SKM-1 (cell line): ENCODE results near the gene SEC22A.

Experiments
- DNase-seq: peaks from one replicate; lab custom pipeline; 2025; ENCODE audit not compliant: unreplicated experiment; lab: John Stamatoyannopoulos, UW

The SEC22A gene

DNA sequence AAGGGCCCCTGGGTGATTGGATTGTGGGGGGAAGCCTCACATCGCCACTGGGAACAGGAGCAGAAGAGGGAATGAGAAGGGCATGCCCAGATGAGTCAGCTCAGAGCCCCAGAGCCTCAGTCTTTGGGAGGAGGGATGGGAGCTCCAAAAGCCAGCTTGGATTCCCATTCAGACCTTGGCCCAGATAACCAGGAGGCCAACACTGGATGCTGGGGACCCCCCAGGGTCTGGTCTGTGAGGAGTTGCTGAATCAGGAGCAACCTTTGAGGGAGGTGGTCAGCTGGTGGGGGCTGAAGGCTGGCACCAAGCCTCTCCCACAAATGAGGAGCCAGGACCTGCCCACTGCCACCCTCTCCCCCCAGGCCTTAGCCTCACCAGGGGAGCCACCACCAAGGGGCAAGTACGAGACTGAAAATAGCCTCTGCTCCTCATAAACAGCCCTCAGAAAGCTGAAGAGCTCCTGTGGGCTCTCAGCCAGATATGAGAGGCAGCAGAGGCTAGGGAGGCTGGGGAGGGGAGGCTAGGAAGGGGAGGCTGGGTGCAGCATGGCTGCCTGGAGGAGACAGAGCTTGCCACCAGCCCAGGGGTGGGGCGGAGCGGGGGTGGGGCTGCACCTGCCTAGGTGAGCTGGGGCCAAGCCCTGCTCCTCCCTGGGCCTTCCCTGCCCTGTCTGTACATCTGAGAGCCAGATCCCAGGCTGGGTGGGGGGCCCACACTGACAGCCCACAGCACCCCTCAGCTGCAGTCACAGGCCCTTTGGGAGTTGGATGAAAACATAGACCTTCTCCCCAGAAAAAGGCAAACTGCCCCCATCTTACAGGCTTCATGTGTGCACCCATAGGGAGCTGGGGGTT, 99.8 kb downstream of the SEC22A start:
- no peak for DNase-seq

DNA sequence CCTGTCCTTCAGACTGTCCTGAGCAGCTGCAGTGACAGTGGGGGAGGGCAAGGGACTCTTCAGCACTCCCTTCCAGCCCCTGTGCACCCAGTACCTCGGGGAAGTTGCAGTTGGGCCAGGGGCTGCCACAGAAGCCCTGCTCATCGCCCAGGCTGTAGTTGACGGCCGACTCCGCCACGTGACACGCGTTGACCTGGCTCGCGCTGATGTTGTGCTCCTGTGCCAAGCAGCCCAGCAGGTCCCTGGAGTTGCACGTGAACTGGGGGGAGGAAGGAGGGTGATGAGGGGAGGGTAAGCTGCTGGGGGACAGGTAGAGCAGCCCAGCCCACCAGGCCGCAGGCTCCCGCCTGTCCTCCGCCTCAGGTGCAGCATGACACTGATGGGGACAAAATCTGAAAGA, 101.2 kb downstream of the SEC22A start:
- DNase-seq = no peak

DNA sequence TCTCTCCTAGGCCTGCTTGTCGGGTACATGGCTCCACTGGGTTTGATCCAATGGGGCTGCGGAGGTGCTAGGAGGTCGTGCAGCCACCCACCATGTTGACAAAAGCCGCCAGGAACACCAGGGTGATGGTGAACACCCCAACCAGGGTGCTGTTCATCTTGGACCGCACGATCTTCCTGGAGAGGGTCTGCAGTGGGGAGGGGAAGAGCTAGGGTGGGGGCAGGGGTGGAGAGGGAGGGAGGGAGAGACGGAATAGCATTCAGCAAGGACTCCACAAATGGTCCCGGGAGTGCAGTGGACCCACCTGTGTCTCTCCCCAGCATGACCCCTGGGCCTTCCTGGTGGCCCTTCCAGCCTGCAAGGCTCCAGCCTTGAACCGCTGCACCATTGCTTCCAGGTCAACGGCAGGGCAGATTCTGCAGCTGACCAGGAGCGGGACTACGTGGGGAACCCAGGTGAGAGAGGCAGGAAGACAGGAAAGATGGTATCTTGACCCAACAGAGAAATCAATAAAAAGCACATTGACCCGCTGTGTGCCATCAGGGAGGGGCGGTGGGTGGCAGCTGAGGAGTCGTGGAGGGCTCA, 102.3 kb downstream of the SEC22A start:
- DNase-seq = no peak

DNA sequence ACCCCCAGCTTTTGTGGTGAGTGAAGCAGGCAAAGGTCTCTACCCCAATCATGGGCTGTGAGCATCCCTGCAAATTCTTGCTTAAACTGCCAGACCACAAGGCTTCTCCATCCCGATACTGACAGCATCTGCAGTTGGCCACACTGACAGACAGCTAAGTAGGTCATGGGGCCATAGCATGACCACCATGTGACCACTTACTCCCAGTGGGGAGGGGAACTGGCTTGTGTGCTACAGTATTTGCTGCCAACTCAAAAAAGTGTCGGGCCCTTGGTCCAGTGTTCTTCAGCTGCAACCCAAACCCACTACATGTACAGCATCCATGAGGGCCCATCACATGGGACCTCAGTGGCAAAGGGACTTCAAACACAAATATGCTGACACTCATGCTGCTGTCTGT, 103.4 kb downstream of the SEC22A start:
- no peak for DNase-seq

DNA sequence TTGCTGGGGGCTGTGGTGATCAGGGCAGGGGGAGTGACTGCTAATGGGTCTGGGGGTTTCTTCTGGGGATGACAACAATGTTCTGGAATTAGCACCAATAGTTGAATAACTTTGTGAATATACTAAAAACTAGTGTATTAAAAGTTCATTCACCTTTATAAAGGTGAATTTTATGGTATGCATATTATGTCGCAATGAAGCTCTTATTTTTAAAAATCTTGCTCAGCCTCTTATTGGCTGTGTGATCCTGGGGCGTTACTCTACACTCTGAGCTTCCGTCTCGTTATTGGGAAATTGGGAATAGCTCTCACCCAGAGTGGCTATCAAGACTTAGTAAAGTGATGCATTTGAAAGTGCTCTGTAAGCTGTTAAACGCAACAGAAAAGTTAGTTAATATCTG, 105.3 kb downstream of the SEC22A start:
- DNase-seq = no peak

DNA sequence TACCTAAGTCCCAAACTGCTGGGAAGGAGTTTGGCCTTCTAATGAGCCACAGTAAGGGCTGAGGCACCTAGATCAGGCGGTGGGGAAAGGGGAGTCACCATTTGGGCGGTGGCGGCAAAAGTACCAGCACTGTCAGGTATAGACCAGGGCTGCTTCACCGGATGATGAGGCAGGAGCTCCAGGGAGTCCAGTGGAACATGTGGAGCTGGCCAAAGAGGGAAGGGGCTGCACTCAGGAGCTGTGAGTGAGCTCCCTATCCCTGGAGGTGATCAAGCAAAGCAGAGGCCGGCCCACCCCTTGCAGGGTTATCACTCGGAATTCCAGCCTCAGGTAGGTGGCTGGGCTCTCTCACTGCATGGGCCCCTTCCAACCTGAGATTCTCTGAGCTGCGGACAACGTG, 108.4 kb downstream of the SEC22A start:
- no peak for DNase-seq

DNA sequence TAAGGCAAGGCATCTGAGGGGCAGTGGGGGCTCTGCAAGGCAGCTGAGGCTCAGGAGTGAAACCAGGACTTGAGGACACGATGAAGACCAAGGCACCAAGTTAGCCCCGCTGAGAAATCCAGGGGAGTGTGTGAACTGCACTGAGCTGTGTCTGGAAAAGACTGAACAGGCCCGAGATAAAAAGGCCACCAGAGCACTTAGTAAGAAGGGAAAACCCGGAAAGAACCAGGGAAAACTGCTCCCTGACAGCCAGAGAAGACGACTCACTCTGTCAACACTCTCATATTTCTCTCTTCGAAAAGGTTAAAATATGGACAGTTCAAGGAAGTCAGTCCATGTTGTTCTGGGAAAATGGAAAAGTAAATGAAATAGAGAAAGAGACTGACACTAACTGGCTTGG, 109.0 kb downstream of the SEC22A start:
- DNase-seq = no peak

DNA sequence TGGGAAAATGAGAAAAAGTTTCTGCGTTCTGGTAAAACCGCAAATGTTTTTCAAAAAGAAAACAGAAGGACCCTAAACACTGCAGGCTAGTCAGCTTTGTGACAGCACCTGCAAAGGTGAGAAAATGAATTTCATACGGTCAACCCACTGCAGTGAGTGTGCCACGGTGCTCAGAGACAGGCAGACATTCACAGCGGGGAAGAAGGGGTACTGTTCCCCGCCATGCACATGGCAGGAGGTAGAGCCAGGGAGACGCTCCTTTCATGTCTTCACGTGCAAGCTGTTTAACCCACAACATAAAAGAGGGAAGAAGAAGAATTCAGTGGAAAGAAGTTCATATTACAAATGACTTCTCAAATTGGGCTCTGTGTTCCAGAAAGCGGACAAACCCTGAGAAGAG, 109.5 kb downstream of the SEC22A start:
- DNase-seq = no peak

DNA sequence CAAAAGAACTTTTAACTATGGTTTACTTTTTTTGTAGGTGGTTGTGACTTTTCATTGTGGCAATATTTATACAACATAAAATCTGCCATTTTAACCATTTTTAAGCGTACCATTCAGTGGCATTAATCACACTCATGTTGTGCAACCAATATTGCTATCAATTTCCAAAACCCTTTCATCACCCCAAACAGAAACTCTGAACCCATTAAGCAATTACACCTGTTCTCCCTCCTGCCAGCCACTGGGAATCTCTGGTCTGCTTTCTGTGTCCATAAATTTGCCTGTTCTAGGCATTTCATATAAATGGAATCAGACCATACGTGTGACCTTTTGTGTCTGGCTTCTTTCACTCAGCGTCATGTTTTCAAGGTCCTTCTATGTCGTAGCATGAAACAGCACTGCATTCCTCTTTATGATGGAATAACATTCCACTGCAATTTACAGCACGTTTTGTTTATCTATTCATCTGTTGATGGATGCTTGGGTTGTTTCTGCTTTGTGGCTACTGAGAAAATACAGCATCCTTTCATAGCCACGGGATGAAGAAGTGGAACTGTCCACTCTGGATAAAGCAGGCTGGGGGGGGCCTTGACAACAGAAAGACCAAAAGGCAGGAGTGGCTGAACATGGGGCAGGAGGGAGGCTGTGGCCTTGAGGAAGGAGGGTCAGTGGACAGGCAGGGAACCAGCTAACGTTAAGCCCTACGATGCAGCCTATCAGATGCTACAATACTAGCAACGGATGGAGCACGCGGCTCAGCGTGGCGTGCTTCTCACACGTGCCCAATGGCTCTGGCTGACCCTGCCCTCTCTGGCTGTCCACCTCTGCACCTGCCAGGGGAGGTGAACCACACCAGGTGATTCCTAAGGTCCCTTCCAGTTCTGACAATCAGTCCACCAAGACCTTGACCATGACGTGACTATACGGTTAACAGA, 110.9 kb downstream of the SEC22A start:
- no peak for DNase-seq

DNA sequence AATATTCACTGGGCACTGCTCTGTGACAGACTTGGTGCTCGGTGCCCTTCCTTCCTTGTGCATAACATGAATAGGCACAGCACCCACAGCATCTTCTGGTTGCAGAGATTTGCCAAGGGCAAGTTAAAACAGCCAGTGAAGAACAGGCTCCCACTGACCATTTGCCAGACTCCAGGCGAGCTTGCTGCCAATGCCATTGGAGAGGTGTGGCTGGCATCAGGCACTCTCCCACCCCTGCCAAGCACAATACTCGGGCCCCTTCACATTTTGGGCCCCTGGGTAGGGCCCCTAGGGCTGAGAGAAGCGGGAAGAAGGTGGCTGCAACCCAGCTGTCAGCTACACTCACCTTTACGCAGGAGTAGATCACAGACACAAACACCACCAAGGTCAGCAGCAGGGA, 112.1 kb downstream of the SEC22A start:
- DNase-seq = no peak

DNA sequence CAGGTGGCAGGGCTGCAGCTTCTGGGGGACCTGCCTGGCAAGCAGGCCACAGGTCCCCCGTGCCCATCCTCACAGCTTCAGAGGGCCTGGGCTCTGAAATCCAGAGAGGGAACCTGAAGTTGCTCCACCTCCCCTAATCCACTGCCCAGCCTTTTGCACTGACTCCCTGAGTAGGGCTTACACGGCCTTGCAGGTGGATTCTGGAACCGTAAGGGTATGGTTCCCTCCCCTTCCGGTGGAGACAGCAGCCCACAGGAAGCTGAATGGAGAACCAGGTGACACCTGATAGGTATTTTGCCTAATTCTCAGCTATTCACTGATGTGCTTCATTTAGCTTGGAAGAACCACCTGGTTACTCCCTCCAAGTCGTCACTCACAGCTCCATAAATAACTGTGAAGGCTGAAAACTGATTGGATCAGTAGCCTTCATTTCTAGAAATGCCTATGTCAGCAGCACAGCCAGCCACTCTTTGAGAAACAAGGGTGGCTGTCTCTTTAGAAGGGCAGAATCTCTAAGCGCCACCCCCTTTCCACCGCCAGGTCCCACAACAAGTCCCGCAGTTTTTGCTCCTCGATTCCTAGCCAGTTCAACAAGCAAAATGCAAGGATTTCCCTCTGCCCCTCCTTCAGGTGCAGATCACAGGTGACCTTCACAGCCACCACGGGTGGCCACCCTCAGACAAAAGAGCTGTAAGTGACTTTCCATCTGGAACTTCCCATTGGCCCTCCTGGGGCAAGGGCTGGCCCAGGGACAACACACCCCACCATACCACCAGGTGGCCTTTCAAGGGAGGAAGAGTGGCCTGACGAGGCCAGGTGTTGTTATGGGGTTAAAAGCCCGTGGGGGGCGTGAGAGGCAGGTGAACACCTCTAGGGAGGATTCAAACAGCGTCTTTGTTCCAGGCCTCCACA, 112.9 kb downstream of the SEC22A start:
- DNase-seq = no peak

DNA sequence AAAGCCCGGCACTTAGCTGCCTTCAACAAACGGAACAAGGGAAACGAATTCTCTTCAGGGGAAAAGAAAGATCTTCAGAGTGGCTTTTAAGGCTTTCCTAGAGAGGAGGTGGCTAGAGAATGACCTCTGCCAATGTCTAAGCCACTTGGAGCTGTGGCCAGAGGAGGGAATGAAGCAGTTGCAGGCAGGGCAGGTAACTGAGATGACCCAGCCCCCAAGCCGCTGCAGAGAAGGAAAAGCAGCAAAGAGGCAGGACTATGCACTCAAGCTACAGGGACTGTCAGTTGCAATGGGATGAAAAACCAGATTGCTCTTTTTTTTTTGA, 113.5 kb downstream of the SEC22A start:
- DNase-seq = no peak

DNA sequence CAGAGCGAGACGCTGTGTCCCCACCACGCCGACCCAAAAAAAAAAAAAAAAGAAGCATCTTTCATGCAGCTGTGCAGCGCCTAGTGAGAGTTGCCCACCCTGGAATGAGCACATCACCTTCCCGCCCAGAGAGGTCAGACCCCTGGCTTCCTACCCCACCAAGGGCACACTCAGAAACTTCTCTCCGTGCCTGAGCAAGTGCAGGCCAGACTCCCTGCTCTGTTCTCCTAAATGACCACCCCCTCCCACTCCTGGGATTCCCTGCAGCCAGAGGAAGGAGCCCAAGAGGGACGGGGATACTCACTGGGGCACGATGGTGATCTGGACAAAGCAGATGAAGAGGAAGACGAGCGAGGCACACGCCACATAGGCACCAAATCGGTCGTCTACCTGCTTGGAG, 116.0 kb downstream of the SEC22A start:
- no peak for DNase-seq

DNA sequence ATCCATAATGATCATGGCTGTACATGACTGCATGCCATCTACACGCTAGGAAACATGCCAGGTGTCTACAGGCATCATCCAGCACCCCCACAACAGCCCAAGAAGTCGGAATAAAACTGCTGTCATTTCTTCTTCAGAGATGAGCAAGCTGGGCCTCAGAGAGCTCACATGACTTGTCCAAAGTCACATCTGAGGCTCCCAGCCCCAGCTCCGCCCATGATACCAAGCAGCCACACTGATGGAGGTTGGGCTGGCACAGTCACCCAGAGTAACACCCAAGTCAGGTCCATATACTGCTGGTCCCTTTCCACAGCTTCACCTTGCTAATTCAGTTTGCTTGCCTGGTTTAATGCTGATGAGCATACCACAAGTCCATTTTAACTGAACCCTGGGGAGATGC, 116.6 kb downstream of the SEC22A start:
- no peak for DNase-seq

DNA sequence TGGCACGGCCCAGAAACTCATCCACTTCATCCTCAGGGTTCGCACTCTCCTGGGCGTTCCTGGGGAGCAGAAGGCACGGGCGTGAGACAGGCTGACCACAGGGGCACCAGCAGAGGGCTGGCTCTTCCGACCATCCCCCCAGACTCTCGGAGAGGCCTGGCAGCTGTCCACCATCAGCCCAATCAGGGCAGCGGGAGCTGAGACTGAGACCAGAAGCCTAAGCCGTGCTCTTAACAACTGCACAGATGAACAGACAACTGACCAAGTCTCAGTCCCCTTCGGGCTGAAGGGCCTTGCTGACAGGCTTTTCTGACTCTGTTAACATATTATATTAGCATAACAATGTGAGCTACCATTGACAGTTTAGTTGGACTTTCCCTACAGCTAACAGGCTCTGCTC, 118.0 kb downstream of the SEC22A start:
- DNase-seq = no peak

DNA sequence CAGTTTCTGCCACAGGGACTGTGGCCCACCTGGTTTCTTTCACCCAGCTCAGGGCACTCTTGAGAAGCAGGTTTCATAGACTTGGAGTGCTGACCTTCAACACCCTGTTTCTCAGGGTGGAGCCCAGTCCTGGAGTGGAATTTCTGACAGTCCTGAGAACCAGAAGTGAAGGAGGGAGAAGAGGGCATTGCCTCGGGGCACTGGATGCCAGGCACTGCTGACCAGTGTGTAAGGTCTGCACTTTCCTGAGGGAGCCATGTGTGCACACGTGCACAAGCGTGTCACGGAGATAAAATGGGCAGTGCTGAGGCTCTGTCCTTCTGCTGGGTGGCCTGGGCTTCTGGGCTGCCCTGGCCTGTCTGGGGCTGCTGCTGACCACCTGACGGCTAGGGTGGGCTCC, 118.5 kb downstream of the SEC22A start:
- DNase-seq = no peak

DNA sequence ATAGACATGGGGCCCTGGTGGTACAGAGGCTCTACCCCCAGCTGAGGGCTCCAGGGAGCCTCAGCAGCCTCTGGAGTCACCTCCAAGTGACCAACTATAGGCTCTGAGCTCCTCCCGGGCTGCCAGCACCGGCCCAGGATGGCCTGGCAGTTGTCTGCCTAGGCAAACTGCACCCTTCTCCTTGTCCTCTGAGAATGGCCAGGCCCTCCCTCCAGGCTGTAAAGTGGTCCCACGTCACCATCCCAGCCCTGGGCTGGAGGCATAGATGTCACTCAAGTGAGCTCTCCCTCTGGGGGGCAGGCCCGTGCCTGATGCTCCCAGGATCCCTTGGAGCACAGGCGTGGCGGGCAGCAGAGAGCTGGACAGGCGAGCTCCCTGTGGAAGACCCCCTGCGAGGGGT, 120.1 kb downstream of the SEC22A start:
- DNase-seq = no peak

DNA sequence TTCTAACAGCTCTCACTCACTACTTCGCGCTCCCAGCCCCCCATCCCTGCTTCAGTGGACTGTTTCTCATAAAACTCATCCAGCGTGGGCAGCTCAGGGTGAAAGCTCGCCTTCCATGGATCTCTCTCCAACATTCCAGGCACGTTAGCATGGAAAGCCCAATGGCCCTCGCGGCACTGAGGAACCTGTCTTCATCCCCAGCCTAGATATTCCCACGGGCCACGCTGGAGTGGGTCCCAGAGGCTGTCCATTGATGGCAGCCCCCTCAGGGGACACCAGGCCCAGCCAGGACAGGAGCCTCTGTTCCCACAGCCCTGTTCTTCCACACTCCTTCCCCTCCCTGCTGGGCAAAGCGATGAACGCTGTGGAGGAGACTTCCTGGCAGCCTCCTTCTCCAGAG, 121.1 kb downstream of the SEC22A start:
- no peak for DNase-seq
